Colonic mucosa (tissue), 4 donors: ENCODE data around the gene EEF1A1. TPM values are rescaled to one million over a fixed set of nuclear protein-coding genes. Genes with fewer than 3 reads are reported as not detected.
"Not testable (repeated sequence)": the region's sequence is repeated elsewhere in the genome, so short reads cannot be mapped to it uniquely, and the experiment has no call there.

Source experiments
- DNase-seq: peaks from one replicate; pipeline ENCODE4 v3.0.0-alpha.2; 2020
- H3K27ac ChIP-seq: fragments of 200-600 bp; one replicate; pipeline ENCODE4 v1.8.0; 2021
- H3K27me3 ChIP-seq: fragments of 200-600 bp; one replicate; pipeline ENCODE4 v1.8.0; 2021
- H3K36me3 ChIP-seq: fragments of 200-600 bp; one replicate; pipeline ENCODE4 v1.8.0; 2021
- H3K4me1 ChIP-seq: fragments of 200-600 bp; one replicate; pipeline ENCODE4 v1.8.0; 2021; ENCODE audit warnings: mild to moderate bottlenecking
- H3K4me3 ChIP-seq: fragments of 200-600 bp; one replicate; pipeline ENCODE4 v1.8.0; 2021
- H3K9ac ChIP-seq, 2 donors: one replicate each; pipeline ENCODE4 v1.7.0; 2013; ENCODE audit warnings: control low read depth in 2 of 2, low read depth in 2 of 2, low read length in 2 of 2
- H3K9me3 ChIP-seq: fragments of 200-600 bp; one replicate; pipeline ENCODE4 v1.8.0; 2021
- CTCF ChIP-seq: fragments of 200-600 bp; IDR thresholded peaks from one replicate; pipeline ENCODE4 v1.8.0; 2022; ENCODE audit warnings: antibody characterized with exemption, mild to moderate bottlenecking
- intact Hi-C: fragments of 100-400 bp; cut with DNase I; formaldehyde crosslinking; loops from one replicate; pipeline ENCODE4 v1.14.1; 2022
- total RNA-seq, 2 donors: library from RNA; stranded (reverse); fragmentation: NEBNext Ultra II Directional in 1 of 2; extraction: Animal tissue kit (Norgen Biotek cat#: 25700) in 1 of 2; gene quantifications; one replicate each; pipeline ENCODE4 v1.2.1, GENCODE V29; 2021
- donor health status: healthy.
- donor health status: DM: no; HTN: no; CAD: no.
- donor health status: DM: no; HTN: no; CAD: no.

Gene EEF1A1
- total RNA-seq, 2 donors from 2014 or later: 7,049 to 8,990 TPM

- Histone ChIP-seq H3K27me3 (no peaks in the 10 kb centered on the region), H3K4me3 (no peak overlapping the region), H3K36me3 (no peaks in the 10 kb centered on the region), H3K9me3 (no peaks in the 10 kb centered on the region), H3K4me1 (no peaks in the 10 kb centered on the region), H3K9ac (no peak overlapping the region), H3K27ac (no peak overlapping the region)
- DNase-seq: no peak
- TF ChIP-seq CTCF: no peak
- intact Hi-C loops: no loop called here
These were observed 38.0 kb upstream of the EEF1A1 start for GRCh38 chr6:73558624-73559398.

DNA sequence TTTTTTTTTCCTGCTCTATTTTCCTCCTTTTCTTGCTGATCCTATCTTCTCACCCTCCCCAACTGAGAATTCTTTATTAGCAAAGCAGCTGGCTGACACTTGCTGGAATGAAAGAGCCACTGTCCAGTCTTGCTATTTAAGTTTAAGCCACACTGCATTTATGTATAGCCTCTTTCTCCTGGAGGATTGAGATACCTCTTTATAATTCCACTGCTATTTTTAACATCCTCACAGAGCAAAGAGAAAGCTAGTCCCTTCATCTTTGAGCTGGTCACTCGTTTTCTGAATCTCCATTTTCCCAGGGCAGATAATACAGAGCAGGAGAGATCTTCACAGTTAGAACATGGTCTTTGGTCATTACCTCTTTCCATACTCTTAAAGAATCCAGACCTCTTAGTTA, 36.0 kb upstream of the EEF1A1 start:
- Histone ChIP-seq H3K36me3 (no peaks in the 10 kb centered on the region), H3K27ac (no peak overlapping the region), H3K9me3 (no peaks in the 10 kb centered on the region), H3K27me3 (no peaks in the 10 kb centered on the region), H3K9ac (no peak overlapping the region), H3K4me1 (no peaks in the 10 kb centered on the region), H3K4me3 (no peak overlapping the region)
- intact Hi-C loops: no loop called here
- no peak for TF ChIP-seq CTCF
- DNase-seq: no peak

- H3K27me3 ChIP-seq, H3K36me3 ChIP-seq, H3K27ac ChIP-seq, H3K4me1 ChIP-seq, H3K9ac ChIP-seq, DNase-seq, H3K4me3 ChIP-seq, intact Hi-C loops, H3K9me3 ChIP-seq: not testable (repeated sequence)
These were observed 34.6 kb upstream of the EEF1A1 start for GRCh38 chr6:73555380-73555949.

DNA sequence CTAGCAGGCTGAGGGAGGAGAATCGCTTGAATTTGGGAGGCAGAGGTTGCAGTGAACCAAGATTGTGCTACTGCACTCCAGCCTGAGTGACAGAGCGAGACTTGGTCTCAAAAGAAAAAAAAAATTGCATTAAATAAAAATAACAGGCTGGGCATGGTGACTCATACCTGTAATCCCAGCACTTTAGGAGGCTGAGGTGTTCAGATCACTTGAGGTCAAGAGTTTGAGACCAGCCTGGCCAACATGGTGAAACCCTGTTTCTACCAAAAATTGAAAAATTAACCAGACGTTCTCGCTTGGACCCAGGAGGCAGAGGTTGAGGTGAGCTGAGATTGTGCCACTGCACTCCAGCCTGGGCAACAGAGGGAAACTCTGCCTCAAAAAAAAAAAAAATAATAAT, 30.3 kb upstream of the EEF1A1 start:
- H3K4me1 ChIP-seq, H3K9me3 ChIP-seq, H3K36me3 ChIP-seq, H3K27ac ChIP-seq, H3K27me3 ChIP-seq, DNase-seq, H3K9ac ChIP-seq, H3K4me3 ChIP-seq, intact Hi-C loops: not testable (repeated sequence)

GRCh38 chr6:73548458-73549446, 27.9 kb upstream of the EEF1A1 start:
- Histone ChIP-seq H3K4me1 (no peaks in the 10 kb centered on the region), H3K9ac (no peak overlapping the region), H3K4me3 (no peak overlapping the region), H3K27me3 (no peaks in the 10 kb centered on the region), H3K36me3 (no peaks in the 10 kb centered on the region), H3K9me3 (no peaks in the 10 kb centered on the region), H3K27ac (no peak overlapping the region)
- DNase-seq: no peak
- no peak for TF ChIP-seq CTCF
- intact Hi-C loops: no loop called here

GRCh38 chr6:73547036-73547435, 26.2 kb upstream of the EEF1A1 start:
- no peak for DNase-seq
- Histone ChIP-seq H3K27me3 (no peaks in the 10 kb centered on the region), H3K4me3 (no peak overlapping the region), H3K36me3 (no peaks in the 10 kb centered on the region), H3K27ac (no peak overlapping the region), H3K9me3 (no peaks in the 10 kb centered on the region), H3K9ac (no peak overlapping the region), H3K4me1 (no peaks in the 10 kb centered on the region)
- intact Hi-C loops: no loop called here
- TF ChIP-seq CTCF: no peak
